D341Med (cell line): Measurements from ENCODE around the gene IDE.
A peak's percentile ranks its signal among the peaks of the same experiment; 100 is the strongest.
"Not testable (repeated sequence)": the region's sequence is repeated elsewhere in the genome, so short reads cannot be mapped to it uniquely, and the experiment has no call there.

Source experiments
- DNase-seq: peaks from one replicate; pipeline ENCODE4 v3.0.0; 2012; ENCODE audit warnings: low spot score

IDE gene

GRCh38 chr10:92418891-92419290 lies 155.0 kb downstream of the IDE start:
- DNase-seq: no peak

GRCh38 chr10:92418221-92418620 lies 155.7 kb downstream of the IDE start:
- DNase-seq: no peak

GRCh38 chr10:92413519-92413918 lies 160.4 kb downstream of the IDE start:
- no peak for DNase-seq

GRCh38 chr10:92413011-92413410 lies 160.9 kb downstream of the IDE start:
- peak; percentile 65 for DNase-seq

DNA sequence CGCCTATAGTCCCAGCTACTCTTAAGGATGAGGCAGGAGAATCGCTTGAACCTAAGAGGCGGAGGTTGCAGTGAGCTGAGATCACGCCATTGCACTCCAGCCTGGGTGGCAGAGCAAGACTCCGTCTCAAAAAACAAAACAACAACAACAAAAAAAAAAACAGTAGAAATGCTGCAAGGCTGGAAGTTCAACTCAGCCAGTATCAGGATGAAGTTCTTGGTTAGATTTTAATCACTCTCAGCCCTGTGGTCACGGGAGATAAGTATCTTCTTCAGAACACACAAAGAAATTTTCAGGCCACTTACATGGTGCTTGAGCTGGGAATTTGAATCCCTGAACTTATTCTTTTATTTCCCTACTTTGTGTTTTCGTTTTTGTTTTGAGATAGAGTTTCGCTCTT lies 162.5 kb downstream of the IDE start:
- DNase-seq: no peak

DNA sequence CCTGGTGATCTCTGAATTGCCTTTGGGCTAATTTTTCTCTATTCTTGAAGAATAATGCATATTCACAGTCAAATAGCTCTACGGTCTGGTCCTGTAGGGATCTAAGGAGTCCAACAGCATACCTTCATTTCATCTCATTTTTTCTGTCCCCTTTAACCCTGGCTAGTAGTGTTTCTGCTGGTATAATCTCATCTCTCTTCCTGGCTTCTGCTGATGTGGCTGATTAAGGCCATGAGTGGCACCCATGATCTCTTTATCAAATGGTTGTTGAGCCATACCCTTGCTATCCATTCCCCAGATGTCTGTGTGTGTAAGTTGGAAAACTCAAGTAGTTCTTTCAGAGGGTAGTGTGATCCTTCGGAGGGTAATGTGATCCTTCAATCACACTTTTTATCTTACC lies 163.4 kb downstream of the IDE start:
- no peak for DNase-seq

- no peak for DNase-seq
Observed at GRCh38 chr10:92408017-92408361, 165.9 kb downstream of the IDE start.

GRCh38 chr10:92407305-92408016 lies 166.4 kb downstream of the IDE start:
- DNase-seq: no peak

DNA sequence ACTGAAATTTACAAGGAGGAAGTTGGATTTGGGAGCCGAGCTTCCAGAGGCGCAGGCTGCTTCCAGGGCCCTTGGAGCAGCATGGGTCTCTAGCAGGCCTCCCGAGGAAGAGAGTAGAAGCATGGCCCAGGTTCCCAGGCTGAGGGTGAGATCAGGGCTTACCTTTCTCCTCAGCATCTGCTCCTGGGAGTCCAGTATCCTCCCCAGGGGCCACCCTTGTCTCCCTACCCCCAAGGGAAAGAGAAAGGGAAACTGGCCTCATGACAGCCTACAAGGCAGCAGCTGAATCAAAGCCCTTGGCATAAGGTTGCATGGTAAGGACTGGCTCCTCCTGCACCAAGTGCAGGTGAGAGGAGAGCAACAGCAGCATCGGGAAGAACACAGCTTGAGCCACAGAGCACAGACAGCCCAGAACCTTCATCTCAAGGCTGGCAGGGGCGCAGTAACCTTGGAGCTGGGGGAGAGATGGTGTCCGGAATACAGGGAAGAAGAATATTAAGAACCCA lies 168.4 kb downstream of the IDE start:
- DNase-seq: no peak

- no peak for DNase-seq
Observed at GRCh38 chr10:92404612-92405418, 169.1 kb downstream of the IDE start.

DNA sequence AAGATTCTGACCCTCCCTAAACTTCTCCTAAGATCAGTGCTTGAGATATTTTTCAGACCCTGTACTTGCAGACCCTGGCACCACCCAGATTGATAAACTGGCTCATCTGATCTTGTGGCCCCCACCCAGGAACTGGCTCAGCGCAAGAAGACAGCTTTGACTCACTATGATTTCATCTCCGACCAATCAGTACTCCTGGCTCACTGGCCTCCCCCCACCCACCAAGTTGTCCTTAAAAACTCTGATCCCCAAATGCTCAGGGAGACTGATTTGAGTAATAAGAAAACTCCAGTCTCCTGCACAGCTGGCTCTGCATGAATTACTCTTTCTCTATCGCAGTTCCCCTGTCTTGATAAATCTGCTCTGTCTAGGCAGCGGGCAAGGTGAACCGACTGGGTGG lies 171.7 kb downstream of the IDE start:
- not testable (repeated sequence) for DNase-seq
